Measurements from ENCODE around the gene ELOVL6. TPM values are rescaled to one million over a fixed set of nuclear protein-coding genes. Genes with fewer than 3 reads are reported as not detected.

ELOVL6 gene
- total and polyA plus RNA-seq, 10 of the 15 experiments (the other 5 are each of a cell fraction or from before 2014, with no cell fraction given), result 3.9 to 33.5 (median 8.1) TPM

GRCh38 chr4:110196206-110196870 is 2.1 kb downstream of the ELOVL6 start:
- no TSS peak for BruUV-seq (replicated peaks)
- H4K20me1 ChIP-seq (ENCODE audit: control insufficient read depth, insufficient read depth), result no peaks in the 10 kb centered on the region
- ChIA-PET POLR2A (interaction anchor here (0.9 to 3.1 kb wide), 8 partner anchors 8 to 143 kb away, joined by 3 to 17 read pairs (median 4); no protein-coding TSS in a partner anchor), RAD21 (ENCODE audit: unreplicated experiment) (interaction anchor here (0.7 to 3.1 kb wide), 6 partner anchors 11 to 141 kb away, joined by 3 to 22 read pairs (median 4); no protein-coding TSS in a partner anchor), CTCF (interaction anchor here (1.1 to 1.7 kb wide), 4 partner anchors 77 to 147 kb away, joined by 3 to 5 read pairs (median 4); no protein-coding TSS in a partner anchor), SMC1A (ENCODE audit: uncharacterized antibody, unreplicated experiment) (interaction anchor here (0.9 to 5.5 kb wide), 11 partner anchors 8 to 146 kb away, joined by 3 to 36 read pairs (median 5); no protein-coding TSS in a partner anchor)
- peak overlapping the region; percentile 76 for H3K9ac ChIP-seq (ENCODE audit: control insufficient read depth, insufficient read depth, low read length)
- intact Hi-C loops (cut with micrococcal nuclease; ENCODE audit: unreplicated experiment) (loop anchor here (5.0 to 10.0 kb wide), 8 partner anchors 89 to 1574 kb away; partner anchors contain the start of genes GAR1, MCUB, RPL34 and SEC24B), in situ Hi-C loops (cut with MboI) (loop anchor here (25.0 kb wide), 1 partner anchor 759 kb away; the partner anchor contains the start of gene SEC24B)
- no peaks in the 10 kb centered on the region for H3K27me3 ChIP-seq (replicated peaks in 1 of 2; ENCODE audit: control insufficient read depth in 2 of 2, insufficient read depth in 2 of 2, low read length in 1 of 2)
- H3K4me1 ChIP-seq (ENCODE audit: control insufficient read depth, insufficient read depth, low read length), result peaks cover 21% of the 10 kb centered on the region
- H3K27ac ChIP-seq (ENCODE audit: control insufficient read depth, insufficient read depth), result peak overlapping the region; percentile 73
- ATAC-seq (peak; percentile 48), FAIRE-seq (no peak), DNase-seq (ENCODE audit: low read depth, low spot score) (no peak)
- peak overlapping the region; percentile 92 for H2AFZ ChIP-seq (ENCODE audit: control insufficient read depth, low read depth, low read length)
- H3K4me2 ChIP-seq (ENCODE audit: control insufficient read depth, insufficient read depth), result peak overlapping the region; percentile 93
- H3K79me2 ChIP-seq (ENCODE audit: control insufficient read depth, insufficient read depth, low read length), result peaks cover 36% of the 10 kb centered on the region
- H3K4me3 ChIP-seq, result peak overlapping the region; percentile 81
- H3K36me3 ChIP-seq (ENCODE audit: control insufficient read depth in 2 of 2, insufficient read depth in 2 of 2, low read length in 1 of 2), result no peaks in the 10 kb centered on the region
- H3K9me3 ChIP-seq (replicated peaks; ENCODE audit: control insufficient read depth, insufficient read depth, low read length), result no peaks in the 10 kb centered on the region
- under 1% methylated on average over 46 of the region's 58 CpGs for WGBS (ENCODE audit: insufficient coverage, insufficient replicate concordance, low lambda C conversion rate, missing lambda C conversion rate)
- TF ChIP-seq YBX1 (IDR thresholded peaks at IDR 0.05) (no peak), STAT1 (conservative IDR thresholded peaks at IDR 0.05) (no peak), ZBED1 (IDR thresholded peaks at IDR 0.05; ENCODE audit: borderline replicate concordance) (no peak), NBN (IDR thresholded peaks at IDR 0.05) (peak; percentile 57; the same call in 1 of the 2 replicates), HDAC6 (IDR thresholded peaks at IDR 0.05; ENCODE audit: unreplicated experiment) (peak; percentile 5), EZH2 (IDR thresholded peaks at IDR 0.05; ENCODE audit: borderline replicate concordance, control insufficient read depth, low read depth, low read length) (no peak), GATAD2B (conservative IDR thresholded peaks at IDR 0.05; ENCODE audit: low read depth) (peak; percentile 97), IKZF1 (conservative IDR thresholded peaks at IDR 0.05) (peak; percentile 78), POU2F2 (IDR thresholded peaks at IDR 0.05; ENCODE audit: borderline replicate concordance, low read depth, low read length) (no peak), ASH2L (IDR thresholded peaks at IDR 0.05; ENCODE audit: borderline replicate concordance, low read depth) (no peak), MYC (IDR thresholded peaks at IDR 0.05; ENCODE audit: insufficient read depth, insufficient read length, insufficient replicate concordance, low read length, severe bottlenecking) (no peak), GABPA (IDR thresholded peaks at IDR 0.05; ENCODE audit: low read depth) (peak; percentile 27; the same call in 1 of the 2 replicates), CREB1 (IDR thresholded peaks at IDR 0.05; ENCODE audit: low read depth) (0 out of 2 replicates have a peak, but pooled peaks have one; percentile 48), IKZF2 (IDR thresholded peaks at IDR 0.05) (no peak), ATF7 (IDR thresholded peaks at IDR 0.05; ENCODE audit: low read depth) (no peak), NR2C1 (IDR thresholded peaks at IDR 0.05) (0 out of 2 replicates have a peak, but pooled peaks have one; percentile 28), REST (IDR thresholded peaks at IDR 0.05; ENCODE audit: low read depth, low read length) (no peak), RELB (IDR thresholded peaks at IDR 0.05; ENCODE audit: low read depth) (0 out of 2 replicates have a peak, but pooled peaks have one; percentile 11), RUNX3 (IDR thresholded peaks at IDR 0.05; ENCODE audit: low read length) (peak; percentile 14; the same call in 1 of the 2 replicates), BACH1 (IDR thresholded peaks at IDR 0.05; ENCODE audit: borderline replicate concordance) (peak; percentile 60; the same call in 1 of the 2 replicates), POLR2A (IDR thresholded peaks at IDR 0.05; ENCODE audit: low read depth, low read length) (peak; percentile 73)
